ENCODE results near the gene DSTN.
A peak's percentile ranks its signal among the peaks of the same experiment; 100 is the strongest.

DSTN gene

GRCh38 chr20:17613328-17614175 is 43.7 kb downstream of the DSTN start:
- DNase-seq = no peak

- no peak for DNase-seq
These were observed 44.4 kb downstream of the DSTN start for GRCh38 chr20:17614176-17614811.

GRCh38 chr20:17614812-17615644 is 45.2 kb downstream of the DSTN start:
- no peak for DNase-seq

GRCh38 chr20:17615645-17616479 is 46.0 kb downstream of the DSTN start:
- DNase-seq = no peak

GRCh38 chr20:17616480-17617211 is 46.8 kb downstream of the DSTN start:
- DNase-seq = no peak

- DNase-seq = peak; percentile 30
These were observed 47.5 kb downstream of the DSTN start for GRCh38 chr20:17617212-17617867.

GRCh38 chr20:17617868-17618672 is 48.2 kb downstream of the DSTN start:
- DNase-seq = no peak

GRCh38 chr20:17618673-17619013 is 48.8 kb downstream of the DSTN start:
- no peak for DNase-seq

GRCh38 chr20:17619351-17620093 is 49.6 kb downstream of the DSTN start:
- DNase-seq = no peak

- no peak for DNase-seq
These were observed 50.7 kb downstream of the DSTN start for GRCh38 chr20:17620371-17621228.

GRCh38 chr20:17621229-17621968 is 51.5 kb downstream of the DSTN start:
- DNase-seq = no peak

GRCh38 chr20:17622086-17622850 is 52.4 kb downstream of the DSTN start:
- no peak for DNase-seq

- DNase-seq = no peak
These were observed 53.1 kb downstream of the DSTN start for GRCh38 chr20:17622851-17623508.

- no peak for DNase-seq
These were observed 54.2 kb downstream of the DSTN start for GRCh38 chr20:17624070-17624469.

GRCh38 chr20:17624551-17625245 is 54.8 kb downstream of the DSTN start:
- DNase-seq = no peak
